Activated CD4-positive, alpha-beta T cell treated with anti-CD3 and anti-CD28 coated beads for 24 hours (primary cell): ENCODE measurements around the gene MGMT.

ENCODE experiments used
- DNase-seq, 2 donors: peaks; one replicate each; pipeline ENCODE4 v3.0.0-alpha.2; 2020; ENCODE audit warnings: low read depth in 2 of 2

The MGMT gene

GRCh38 chr10:129728905-129729795 is 262.1 kb downstream of the MGMT start:
- no peak for DNase-seq

- DNase-seq, result no peak
Measured at GRCh38 chr10:129730272-129730992, 263.4 kb downstream of the MGMT start.

- DNase-seq, result no peak
Measured at GRCh38 chr10:129730993-129731325, 263.9 kb downstream of the MGMT start.

- no peak for DNase-seq
Measured at GRCh38 chr10:129740532-129741279, 273.7 kb downstream of the MGMT start.

GRCh38 chr10:129741280-129741977 is 274.4 kb downstream of the MGMT start:
- DNase-seq, result no peak

GRCh38 chr10:129741978-129742741 is 275.1 kb downstream of the MGMT start:
- no peak for DNase-seq

- no peak for DNase-seq
Measured at GRCh38 chr10:129742742-129743550, 275.9 kb downstream of the MGMT start.

- no peak for DNase-seq
Measured at GRCh38 chr10:129743738-129744133, 276.7 kb downstream of the MGMT start.

- DNase-seq, result no peak
Measured at GRCh38 chr10:129744134-129745111, 277.4 kb downstream of the MGMT start.

- no peak for DNase-seq
Measured at GRCh38 chr10:129745186-129745750, 278.2 kb downstream of the MGMT start.

GRCh38 chr10:129754211-129755050 is 287.4 kb downstream of the MGMT start:
- DNase-seq, result no peak

- DNase-seq, result no peak
Measured at GRCh38 chr10:129755158-129755591, 288.1 kb downstream of the MGMT start.

GRCh38 chr10:129755621-129756020 is 288.6 kb downstream of the MGMT start:
- no peak for DNase-seq

GRCh38 chr10:129756912-129757901 is 290.2 kb downstream of the MGMT start:
- DNase-seq, result no peak

GRCh38 chr10:129758207-129759021 is 291.4 kb downstream of the MGMT start:
- no peak for DNase-seq
